ENCODE results near the gene SLC22A23.

SLC22A23 gene

DNA sequence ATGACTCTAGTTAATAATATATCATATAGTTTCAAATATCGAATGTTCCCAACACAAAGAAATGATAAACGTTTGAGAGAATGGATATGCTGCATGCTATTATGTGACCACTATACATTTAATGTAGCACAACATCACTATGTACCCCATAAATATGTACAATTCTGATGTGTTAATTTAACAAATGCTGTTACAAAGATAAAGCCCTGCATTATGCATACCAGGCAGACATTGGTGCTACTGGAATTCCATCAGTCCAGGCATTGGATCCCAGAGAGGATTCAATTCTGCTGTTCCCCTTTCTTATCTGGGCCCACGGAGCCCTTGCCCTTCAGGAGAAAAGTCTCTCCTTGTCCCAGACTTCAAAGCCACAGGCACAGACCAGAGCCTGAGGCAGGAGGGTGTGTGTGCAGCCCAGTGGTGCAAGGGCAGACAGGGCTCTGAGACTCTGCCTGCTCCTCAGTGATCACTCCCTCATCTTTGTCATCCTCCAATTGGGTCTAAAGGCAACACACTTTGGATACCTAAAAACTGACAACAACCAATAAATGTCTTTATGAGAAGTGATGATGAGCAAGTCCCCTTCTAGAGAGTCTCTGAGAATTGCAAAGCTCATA is 152.9 kb downstream of the SLC22A23 start:
- TF ChIP-seq CTCF (IDR thresholded peaks at IDR 0.05; ENCODE audit: poor library complexity, severe bottlenecking), result no peak
- H3K4me3 ChIP-seq (ENCODE audit: severe bottlenecking), result no peak overlapping the region
- DNase-seq (ENCODE audit: low spot score) (no peak), ATAC-seq (ENCODE audit: low read depth) (no peak)
- no peaks in the 10 kb centered on the region for H3K9me3 ChIP-seq (ENCODE audit: severe bottlenecking)
- no peak overlapping the region for H3K27ac ChIP-seq (ENCODE audit: poor library complexity, severe bottlenecking)
- no peaks in the 10 kb centered on the region for H3K27me3 ChIP-seq (ENCODE audit: insufficient read depth, poor library complexity, severe bottlenecking)
- H3K4me1 ChIP-seq (ENCODE audit: insufficient read depth, poor library complexity, severe bottlenecking), result no peaks in the 10 kb centered on the region
- no peaks in the 10 kb centered on the region for H3K36me3 ChIP-seq (ENCODE audit: low read depth)

- no peak for ATAC-seq (ENCODE audit: low read depth)
- H3K4me3 ChIP-seq (ENCODE audit: severe bottlenecking), result no peak overlapping the region
- H3K36me3 ChIP-seq (ENCODE audit: low read depth), result no peaks in the 10 kb centered on the region
- no peak overlapping the region for H3K27ac ChIP-seq (ENCODE audit: poor library complexity, severe bottlenecking)
- H3K27me3 ChIP-seq (ENCODE audit: insufficient read depth, poor library complexity, severe bottlenecking), result no peaks in the 10 kb centered on the region
- H3K4me1 ChIP-seq (ENCODE audit: insufficient read depth, poor library complexity, severe bottlenecking), result no peaks in the 10 kb centered on the region
- TF ChIP-seq CTCF (IDR thresholded peaks at IDR 0.05; ENCODE audit: poor library complexity, severe bottlenecking), result no peak
- no peak for DNase-seq (ENCODE audit: low spot score)
- H3K9me3 ChIP-seq (ENCODE audit: severe bottlenecking), result no peaks in the 10 kb centered on the region
Observed at GRCh38 chr6:3301506-3301905, 155.3 kb downstream of the SLC22A23 start.

GRCh38 chr6:3299221-3299620 is 157.6 kb downstream of the SLC22A23 start:
- no peak for DNase-seq (ENCODE audit: low spot score)
- no peak for ATAC-seq (ENCODE audit: low read depth)

DNA sequence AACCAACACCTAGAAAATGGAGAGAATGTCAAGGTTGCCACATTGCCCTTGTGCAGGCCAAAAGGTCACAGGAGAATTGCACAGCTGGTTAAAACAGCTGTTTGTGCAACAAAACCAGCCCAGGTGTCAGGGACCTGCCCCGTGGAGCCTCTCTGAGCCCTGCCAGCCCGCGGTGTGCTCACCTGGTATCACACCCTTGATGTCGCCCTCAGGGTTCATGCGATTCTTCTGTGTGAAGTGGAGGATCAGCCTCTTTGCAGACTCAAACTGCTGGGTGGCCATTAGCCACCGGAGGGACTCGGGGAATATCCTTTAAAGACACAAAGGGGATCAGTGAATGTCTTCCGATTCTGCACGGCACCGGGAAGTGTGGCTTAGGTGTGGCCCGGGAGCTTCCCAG is 158.9 kb downstream of the SLC22A23 start:
- ATAC-seq (ENCODE audit: low read depth), result no peak
- Histone ChIP-seq H3K27ac (ENCODE audit: poor library complexity, severe bottlenecking) (no peak overlapping the region), H3K4me3 (ENCODE audit: severe bottlenecking) (no peak overlapping the region), H3K36me3 (ENCODE audit: low read depth) (no peaks in the 10 kb centered on the region), H3K27me3 (ENCODE audit: insufficient read depth, poor library complexity, severe bottlenecking) (no peaks in the 10 kb centered on the region), H3K4me1 (ENCODE audit: insufficient read depth, poor library complexity, severe bottlenecking) (no peaks in the 10 kb centered on the region), H3K9me3 (ENCODE audit: severe bottlenecking) (no peaks in the 10 kb centered on the region)
- TF ChIP-seq CTCF (IDR thresholded peaks at IDR 0.05; ENCODE audit: poor library complexity, severe bottlenecking), result no peak
- no peak for DNase-seq (ENCODE audit: low spot score)

More at GRCh38 chr6:3299221-3299620, 157.6 kb downstream of the SLC22A23 start:
- H3K27me3 ChIP-seq (ENCODE audit: insufficient read depth, poor library complexity, severe bottlenecking), result no peaks in the 10 kb centered on the region
- H3K4me1 ChIP-seq (ENCODE audit: insufficient read depth, poor library complexity, severe bottlenecking), result no peaks in the 10 kb centered on the region
- H3K36me3 ChIP-seq (ENCODE audit: low read depth), result no peaks in the 10 kb centered on the region
- H3K4me3 ChIP-seq (ENCODE audit: severe bottlenecking), result no peak overlapping the region
- H3K27ac ChIP-seq (ENCODE audit: poor library complexity, severe bottlenecking), result no peak overlapping the region
- H3K9me3 ChIP-seq (ENCODE audit: severe bottlenecking), result no peaks in the 10 kb centered on the region
- no peak for TF ChIP-seq CTCF (IDR thresholded peaks at IDR 0.05; ENCODE audit: poor library complexity, severe bottlenecking)

DNA sequence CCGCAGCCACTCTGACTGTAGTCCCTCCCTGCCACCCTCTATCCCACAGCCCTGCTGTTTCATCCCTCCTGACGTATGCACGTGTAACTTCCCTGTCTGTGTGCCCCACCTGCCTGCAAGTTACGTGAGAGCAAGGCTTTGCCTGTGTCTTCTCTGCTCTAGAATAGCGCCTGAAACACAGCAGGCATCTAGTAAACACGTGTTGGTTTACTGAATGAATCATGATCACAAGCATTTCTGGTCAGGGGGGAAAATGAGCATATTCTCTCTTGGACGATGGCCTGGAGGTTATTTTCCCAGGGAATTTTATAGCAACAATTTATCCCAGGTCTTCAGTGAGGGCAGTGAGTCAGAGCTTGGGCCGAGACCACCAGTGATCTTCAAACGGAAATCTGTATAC is 159.8 kb downstream of the SLC22A23 start:
- Histone ChIP-seq H3K9me3 (ENCODE audit: severe bottlenecking) (no peaks in the 10 kb centered on the region), H3K27me3 (ENCODE audit: insufficient read depth, poor library complexity, severe bottlenecking) (no peaks in the 10 kb centered on the region), H3K27ac (ENCODE audit: poor library complexity, severe bottlenecking) (no peak overlapping the region), H3K4me1 (ENCODE audit: insufficient read depth, poor library complexity, severe bottlenecking) (no peaks in the 10 kb centered on the region), H3K36me3 (ENCODE audit: low read depth) (no peaks in the 10 kb centered on the region), H3K4me3 (ENCODE audit: severe bottlenecking) (no peak overlapping the region)
- DNase-seq (ENCODE audit: low spot score) (no peak), ATAC-seq (ENCODE audit: low read depth) (no peak)
- TF ChIP-seq CTCF (IDR thresholded peaks at IDR 0.05; ENCODE audit: poor library complexity, severe bottlenecking), result no peak

Measured in RWPE2 (cell line).